Esophagus muscularis mucosa (tissue), 4 donors: Measurements from ENCODE around the gene TTC33.

Experiments used
- CTCF ChIP-seq, 3 experiments: fragments of 200-600 bp in 2 of 3; fragments of 450-650 bp in 1 of 3; sonication (generic) in 2 of 3; IDR thresholded peaks; one replicate each; pipeline ENCODE4 v1.5.1; 2017 to 2019; ENCODE audit warnings: antibody characterized with exemption in 3 of 3, mild to moderate bottlenecking in 2 of 3, moderate library complexity in 1 of 3
- EP300 ChIP-seq: sonication (generic); formaldehyde crosslinking; IDR thresholded peaks from one replicate; pipeline ENCODE4 v1.6.1; 2017; ENCODE audit warnings: antibody characterized with exemption
- POLR2A ChIP-seq: fragments of 450-650 bp; IDR thresholded peaks from one replicate; pipeline ENCODE4 v1.6.1; 2017; ENCODE audit warnings: antibody characterized with exemption, moderate library complexity, mild to moderate bottlenecking, low read depth

- TF ChIP-seq EP300 (no peak), CTCF (IDR thresholded peaks at IDR 0.05) (no peak), POLR2A (no peak)
These were observed 187.2 kb downstream of the TTC33 start for GRCh38 chr5:40568548-40568947.
